ENCODE results near the gene SF1.

- no peak for TF ChIP-seq CTCF (IDR thresholded peaks at IDR 0.05; ENCODE audit: borderline replicate concordance, extremely low read depth, low read length, poor library complexity, severe bottlenecking)
- no peak for TF ChIP-seq EZH2 (IDR thresholded peaks at IDR 0.05; ENCODE audit: borderline replicate concordance, low read depth, low read length, severe bottlenecking)
Observed at GRCh38 chr11:64736654-64737053, 41.7 kb downstream of the SF1 start.
